Measurements from ENCODE around the gene DDX4.
"Not testable (repeated sequence)": the region's sequence is repeated elsewhere in the genome, so short reads cannot be mapped to it uniquely, and the experiment has no call there.

Gene DDX4

GRCh38 chr5:55737793-55738192 is at the start of gene DDX4:
TSS of gene DDX4 (plus strand) at chr5:55738061. CDS start at chr5:55738964, 903 bp downstream.
- DNase-seq (ENCODE audit: low spot score) = no peak

GRCh38 chr5:55691265-55692105 is 46.4 kb upstream of the DDX4 start:
- DNase-seq (ENCODE audit: low spot score) = peak; percentile 55

- DNase-seq (ENCODE audit: low spot score) = no peak
Observed at GRCh38 chr5:55692106-55692417, 45.8 kb upstream of the DDX4 start.

GRCh38 chr5:55692509-55692908 is 45.4 kb upstream of the DDX4 start:
- DNase-seq (ENCODE audit: low spot score) = peak; percentile 45

DNA sequence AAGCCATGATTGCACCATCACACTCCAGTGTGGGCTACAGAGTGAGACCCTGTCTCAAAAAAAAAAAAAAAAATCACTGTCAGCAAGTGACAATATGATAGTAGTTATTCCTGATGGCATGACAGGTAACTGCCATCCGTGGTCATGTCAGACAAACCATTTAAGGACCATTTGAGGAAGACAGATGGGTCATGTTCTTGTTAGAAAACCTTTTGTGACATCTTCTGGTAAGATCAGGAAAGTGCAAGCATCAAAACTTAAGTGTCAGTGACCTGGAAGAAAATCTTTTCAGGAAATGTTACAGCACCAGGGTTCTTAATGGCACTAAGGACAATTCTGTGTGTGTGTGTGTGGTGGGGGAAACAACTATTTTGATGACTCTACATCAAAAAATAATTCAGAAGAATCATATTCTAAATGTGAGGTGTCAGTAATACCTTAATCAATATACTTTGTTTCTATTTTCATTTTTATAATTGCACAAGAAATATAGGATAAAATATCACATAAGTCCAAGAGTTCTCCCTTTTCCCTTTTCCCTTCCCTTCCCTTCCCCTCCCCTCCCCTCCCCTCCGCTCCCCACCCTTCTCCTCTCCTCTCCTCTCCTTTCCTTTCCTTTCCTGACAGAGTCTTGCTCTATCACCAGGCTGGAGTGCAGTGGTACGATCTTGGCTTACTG is 43.6 kb upstream of the DDX4 start:
- DNase-seq (ENCODE audit: low spot score) = peak; percentile 53

- not testable (repeated sequence) for DNase-seq (ENCODE audit: low spot score)
Observed at GRCh38 chr5:55696704-55697103, 41.2 kb upstream of the DDX4 start.

DNA sequence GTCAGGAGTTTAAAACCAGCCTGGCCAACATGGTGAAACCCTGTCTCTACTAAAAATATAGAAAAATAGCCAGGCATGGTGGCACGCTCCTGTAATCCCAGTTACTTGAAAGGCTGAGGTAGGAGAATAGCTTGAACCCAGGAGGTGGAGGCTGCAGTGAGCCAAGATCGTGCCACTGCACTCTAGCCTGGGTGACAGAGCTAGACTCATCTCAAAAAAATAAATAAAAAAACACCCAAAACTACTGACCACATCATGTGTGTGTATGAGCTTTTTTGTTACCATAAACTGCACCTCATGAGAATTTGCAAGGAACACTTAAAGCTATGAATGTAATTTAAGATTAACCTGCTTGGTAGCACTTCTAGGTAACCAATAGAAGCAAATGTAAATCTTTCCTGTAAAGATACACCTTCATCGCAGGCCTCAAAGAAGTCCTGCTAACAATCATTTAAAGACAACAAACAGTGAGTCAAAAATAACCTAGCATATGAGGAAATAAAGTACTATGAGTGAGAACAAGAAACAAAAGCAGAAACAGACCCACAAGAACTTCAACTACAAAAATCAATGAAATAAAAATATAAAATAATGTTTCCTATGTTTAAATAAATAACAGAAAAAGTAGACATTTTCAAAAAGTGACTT is 38.7 kb upstream of the DDX4 start:
- no peak for DNase-seq (ENCODE audit: low spot score)

GRCh38 chr5:55700745-55701144 is 37.1 kb upstream of the DDX4 start:
- DNase-seq (ENCODE audit: low spot score) = no peak

GRCh38 chr5:55701462-55702103 is 36.3 kb upstream of the DDX4 start:
- DNase-seq (ENCODE audit: low spot score) = no peak

- DNase-seq (ENCODE audit: low spot score) = no peak
Observed at GRCh38 chr5:55702598-55703345, 35.1 kb upstream of the DDX4 start.

- no peak for DNase-seq (ENCODE audit: low spot score)
Observed at GRCh38 chr5:55706230-55706629, 31.6 kb upstream of the DDX4 start.

DNA sequence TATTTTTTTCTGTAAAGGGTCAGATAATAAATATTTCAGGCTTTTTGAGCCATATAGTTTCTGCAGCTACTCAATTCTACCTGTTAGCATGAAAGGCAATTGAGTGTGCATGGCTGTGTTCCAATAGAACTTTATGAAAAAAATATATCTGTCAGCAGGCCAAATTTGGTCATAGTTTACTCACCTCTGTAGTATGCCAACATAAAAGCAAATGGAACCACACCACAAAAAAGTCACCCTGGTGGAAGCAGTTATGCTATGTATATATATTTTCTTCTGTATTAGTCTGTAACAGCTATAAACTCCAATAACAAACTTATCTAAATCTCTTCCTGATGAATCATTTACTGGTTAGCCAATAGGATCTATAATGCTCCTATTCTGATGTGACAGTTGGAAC is 29.1 kb upstream of the DDX4 start:
- peak; percentile 30 for DNase-seq (ENCODE audit: low spot score)

- DNase-seq (ENCODE audit: low spot score) = no peak
Observed at GRCh38 chr5:55711507-55712022, 26.3 kb upstream of the DDX4 start.

- peak; percentile 96 for DNase-seq (ENCODE audit: low spot score)
Observed at GRCh38 chr5:55712023-55712859, 25.6 kb upstream of the DDX4 start, which contains the start of gene SLC38A9. TSS of gene SLC38A9 (minus strand) at chr5:55712324. CDS start at chr5:55697958, 14,366 bp downstream.

DNA sequence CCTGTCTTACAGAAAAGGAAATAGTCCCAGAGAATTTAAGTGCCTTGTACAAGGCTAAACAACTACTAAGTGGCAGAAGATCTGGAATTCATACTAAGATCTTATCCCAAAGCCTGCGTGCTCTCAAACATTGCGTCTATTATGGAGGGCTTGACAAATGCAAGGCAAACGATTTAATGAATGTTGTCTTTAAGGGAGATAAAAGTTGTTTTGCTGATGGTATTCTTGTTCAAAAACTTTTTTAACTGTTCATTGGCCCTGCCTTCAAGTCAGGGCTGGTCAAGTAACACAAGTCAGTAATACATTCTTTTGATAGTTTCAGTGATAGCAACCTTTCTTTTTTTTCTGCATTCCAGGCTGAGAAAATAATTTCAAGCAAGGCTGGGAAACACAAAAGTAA is 24.0 kb upstream of the DDX4 start:
- no peak for DNase-seq (ENCODE audit: low spot score)

DNA sequence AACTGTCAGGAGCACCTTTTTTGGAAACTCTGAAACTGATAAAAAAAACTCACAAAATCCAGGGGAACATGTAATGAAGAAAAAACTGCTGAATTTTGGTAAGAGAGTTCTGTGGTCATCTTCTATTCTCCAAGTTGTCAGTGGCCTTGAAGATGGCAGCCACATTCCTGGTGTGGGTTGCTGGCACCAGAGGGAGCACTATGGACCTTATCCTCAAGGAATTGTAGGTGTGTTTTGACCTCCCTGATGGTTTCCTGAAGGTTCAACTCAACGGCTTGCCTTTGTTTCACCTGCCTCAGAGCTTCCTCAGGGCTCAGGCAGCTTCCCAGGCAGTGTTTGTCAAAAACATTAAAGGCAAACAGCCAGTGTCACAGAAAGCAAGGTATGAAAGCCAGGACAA is 23.5 kb upstream of the DDX4 start:
- peak; percentile 7 for DNase-seq (ENCODE audit: low spot score)

- no peak for DNase-seq (ENCODE audit: low spot score)
Observed at GRCh38 chr5:55714749-55715148, 23.1 kb upstream of the DDX4 start.

DNA sequence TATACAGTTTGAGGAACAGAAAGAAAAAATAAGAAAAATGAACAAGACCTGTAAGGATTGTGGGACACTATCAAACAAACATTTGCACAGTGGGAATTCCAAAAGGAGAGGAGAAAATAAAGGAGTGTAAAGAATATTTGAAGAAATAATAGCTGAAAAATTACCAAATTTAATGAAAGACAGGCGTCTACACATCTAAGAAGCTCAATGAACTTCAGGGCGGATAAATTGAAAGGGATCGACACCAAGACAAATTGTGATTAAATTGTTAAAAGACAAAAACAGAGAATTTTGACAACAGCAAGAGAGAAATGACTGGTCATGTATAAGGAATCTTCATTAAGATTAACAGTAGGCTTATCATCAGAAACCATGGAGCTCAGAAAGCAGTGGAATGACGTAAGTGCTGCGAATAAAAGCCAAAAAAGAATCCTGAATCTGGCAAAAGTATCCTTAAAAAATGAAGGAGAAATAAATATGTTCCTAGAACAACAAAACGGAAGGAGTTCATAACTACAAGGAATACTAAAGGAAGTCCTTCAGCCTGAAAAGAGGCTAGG is 22.3 kb upstream of the DDX4 start:
- no peak for DNase-seq (ENCODE audit: low spot score)

DNA sequence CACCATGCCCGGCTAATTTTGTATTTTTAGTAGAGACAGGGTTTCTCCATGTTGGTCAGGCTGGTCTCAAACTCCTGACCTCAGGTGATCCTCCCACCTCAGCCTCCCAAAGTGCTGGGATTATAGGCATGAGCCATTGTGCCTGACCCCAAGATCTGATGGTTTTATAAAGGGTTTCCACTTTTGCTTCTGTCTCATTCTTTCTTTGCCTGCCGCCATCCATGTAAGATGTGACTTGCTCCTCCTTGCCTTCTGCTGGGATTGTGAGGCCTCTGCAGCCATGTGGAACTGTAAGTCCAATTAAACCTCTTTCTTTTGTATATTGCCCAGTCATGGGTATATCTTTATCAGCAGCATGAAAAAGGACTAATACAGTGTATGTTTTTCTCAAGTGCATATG is 18.8 kb upstream of the DDX4 start:
- DNase-seq (ENCODE audit: low spot score) = not testable (repeated sequence)

- no peak for DNase-seq (ENCODE audit: low spot score)
Observed at GRCh38 chr5:55720188-55720703, 17.6 kb upstream of the DDX4 start.
